Stimulated activated CD4-positive, alpha-beta T cell treated with anti-CD3 and anti-CD28 coated beads, Interleukin-4, amount 100 ng/mL, for 1 hour (primary cell): Measurements from ENCODE around the gene RHBDL1.

Source experiments
- DNase-seq: peaks from one replicate; pipeline ENCODE4 v3.0.0-alpha.2; 2020

RHBDL1 gene

GRCh38 chr16:708019-708418 lies 32.5 kb downstream of the RHBDL1 start:
- no peak for DNase-seq

- no peak for DNase-seq
Measured at GRCh38 chr16:708959-709358, 33.5 kb downstream of the RHBDL1 start.

GRCh38 chr16:709566-710499 lies 34.4 kb downstream of the RHBDL1 start:
- no peak for DNase-seq

- DNase-seq, result no peak
Measured at GRCh38 chr16:710500-711075, 35.1 kb downstream of the RHBDL1 start.

- DNase-seq, result no peak
Measured at GRCh38 chr16:711084-711483, 35.6 kb downstream of the RHBDL1 start.

- DNase-seq, result peak; percentile 82
Measured at GRCh38 chr16:711548-712320, 36.3 kb downstream of the RHBDL1 start.

GRCh38 chr16:712740-713250 lies 37.3 kb downstream of the RHBDL1 start:
- DNase-seq, result peak; percentile 55

- no peak for DNase-seq
Measured at GRCh38 chr16:714079-714478, 38.6 kb downstream of the RHBDL1 start.

GRCh38 chr16:714558-715476 lies 39.3 kb downstream of the RHBDL1 start, which contains the start of gene METRN:
Gene METRN, plus strand, starts transcription at chr16:715118. Its CDS starts 172 bp downstream, at chr16:715290.
- peak; percentile 94 for DNase-seq

GRCh38 chr16:715477-716199 lies 40.2 kb downstream of the RHBDL1 start:
- DNase-seq, result no peak

GRCh38 chr16:716200-716568 lies 40.7 kb downstream of the RHBDL1 start:
- no peak for DNase-seq

- DNase-seq, result no peak
Measured at GRCh38 chr16:716768-717325, 41.4 kb downstream of the RHBDL1 start.

GRCh38 chr16:717450-718245 lies 42.2 kb downstream of the RHBDL1 start:
- no peak for DNase-seq

GRCh38 chr16:718389-718788 lies 42.9 kb downstream of the RHBDL1 start:
- DNase-seq, result no peak

- DNase-seq, result no peak
Measured at GRCh38 chr16:718922-719321, 43.5 kb downstream of the RHBDL1 start.

GRCh38 chr16:719815-720446 lies 44.5 kb downstream of the RHBDL1 start:
- DNase-seq, result no peak

- DNase-seq, result peak; percentile 35
Measured at GRCh38 chr16:720447-720989, 45.0 kb downstream of the RHBDL1 start.

GRCh38 chr16:720990-721764 lies 45.7 kb downstream of the RHBDL1 start, which contains the start of gene ANTKMT:
Gene ANTKMT, plus strand, starts transcription at chr16:721146. Its CDS starts 129 bp downstream, at chr16:721275.
- peak; percentile 74 for DNase-seq
